Karpas-422 (cell line): ENCODE data around the gene SMIM10L2A. TPM values are rescaled to one million over a fixed set of nuclear protein-coding genes. Genes with fewer than 3 reads are reported as not detected.

Experiments
- DNase-seq: peaks from one replicate; pipeline ENCODE4 v3.0.0-alpha.2; 2015
- H2AFZ ChIP-seq: fragments of 200-600 bp; sonication (generic); 2 replicates; pipeline ENCODE4 v1.6.1; 2014; ENCODE audit warnings: antibody characterized with exemption, low read length, mixed read lengths
- H3K27ac ChIP-seq: fragments of 200-600 bp; sonication (generic); 2 replicates; pipeline ENCODE4 v1.5.1; 2014; ENCODE audit warnings: mild to moderate bottlenecking, low read length, moderate library complexity
- H3K27me3 ChIP-seq: fragments of 200-600 bp; sonication (generic); 2 replicates; pipeline ENCODE4 v1.6.1; 2014; ENCODE audit warnings: low read length, mixed read lengths
- H3K36me3 ChIP-seq: fragments of 200-600 bp; sonication (generic); 2 replicates; pipeline ENCODE4 v1.6.1; 2014; ENCODE audit warnings: low read length, mixed read lengths; ENCODE audit not compliant: insufficient read depth
- H3K4me1 ChIP-seq: fragments of 200-600 bp; sonication (generic); 2 replicates; pipeline ENCODE4 v1.6.1; 2014; ENCODE audit warnings: mild to moderate bottlenecking, low read length, mixed read lengths
- H3K4me2 ChIP-seq: fragments of 200-600 bp; sonication (generic); 2 replicates; pipeline ENCODE4 v1.6.1; 2014; ENCODE audit warnings: low read length, low read depth, mild to moderate bottlenecking; ENCODE audit not compliant: poor library complexity, severe bottlenecking
- H3K4me3 ChIP-seq: fragments of 200-600 bp; sonication (generic); 2 replicates; pipeline ENCODE4 v1.5.1; 2014; ENCODE audit warnings: mild to moderate bottlenecking, antibody characterized with exemption, low read length, mixed read lengths
- H3K79me2 ChIP-seq: fragments of 200-600 bp; sonication (generic); 2 replicates; pipeline ENCODE4 v1.6.1; 2014; ENCODE audit warnings: mild to moderate bottlenecking, low read length, mixed read lengths
- H3K9ac ChIP-seq: fragments of 200-600 bp; sonication (generic); 2 replicates; pipeline ENCODE4 v1.6.0; 2014; ENCODE audit warnings: low read length
- H3K9me2 ChIP-seq: fragments of 200-600 bp; sonication (generic), shearing (Covaris generic); replicated peaks from 2 replicates; pipeline ENCODE4 v1.6.0; 2014; ENCODE audit warnings: mild to moderate bottlenecking, low read length, moderate library complexity; ENCODE audit not compliant: insufficient read depth
- H3K9me3 ChIP-seq: fragments of 300-700, 200-600 bp; sonication (generic); 2 replicates; pipeline ENCODE4 v1.6.1; 2014; ENCODE audit warnings: low read length, mixed read lengths
- H4K20me1 ChIP-seq: fragments of 200-600 bp; sonication (generic); 2 replicates; pipeline ENCODE4 v1.6.1; 2014; ENCODE audit warnings: mild to moderate bottlenecking, antibody characterized with exemption, low read length, low read depth; ENCODE audit not compliant: insufficient read depth
- total RNA-seq: library from RNA; depleted of rRNA; stranded (reverse); fragments of >200 nt; shearing (Covaris generic); gene quantifications from 2 replicates; pipeline ENCODE4 v1.2.3, GENCODE V29; 2014; ENCODE audit warnings: low replicate concordance

SMIM10L2A gene
- total RNA-seq, 1 experiment from 2014 or later = 0.11 TPM

DNA sequence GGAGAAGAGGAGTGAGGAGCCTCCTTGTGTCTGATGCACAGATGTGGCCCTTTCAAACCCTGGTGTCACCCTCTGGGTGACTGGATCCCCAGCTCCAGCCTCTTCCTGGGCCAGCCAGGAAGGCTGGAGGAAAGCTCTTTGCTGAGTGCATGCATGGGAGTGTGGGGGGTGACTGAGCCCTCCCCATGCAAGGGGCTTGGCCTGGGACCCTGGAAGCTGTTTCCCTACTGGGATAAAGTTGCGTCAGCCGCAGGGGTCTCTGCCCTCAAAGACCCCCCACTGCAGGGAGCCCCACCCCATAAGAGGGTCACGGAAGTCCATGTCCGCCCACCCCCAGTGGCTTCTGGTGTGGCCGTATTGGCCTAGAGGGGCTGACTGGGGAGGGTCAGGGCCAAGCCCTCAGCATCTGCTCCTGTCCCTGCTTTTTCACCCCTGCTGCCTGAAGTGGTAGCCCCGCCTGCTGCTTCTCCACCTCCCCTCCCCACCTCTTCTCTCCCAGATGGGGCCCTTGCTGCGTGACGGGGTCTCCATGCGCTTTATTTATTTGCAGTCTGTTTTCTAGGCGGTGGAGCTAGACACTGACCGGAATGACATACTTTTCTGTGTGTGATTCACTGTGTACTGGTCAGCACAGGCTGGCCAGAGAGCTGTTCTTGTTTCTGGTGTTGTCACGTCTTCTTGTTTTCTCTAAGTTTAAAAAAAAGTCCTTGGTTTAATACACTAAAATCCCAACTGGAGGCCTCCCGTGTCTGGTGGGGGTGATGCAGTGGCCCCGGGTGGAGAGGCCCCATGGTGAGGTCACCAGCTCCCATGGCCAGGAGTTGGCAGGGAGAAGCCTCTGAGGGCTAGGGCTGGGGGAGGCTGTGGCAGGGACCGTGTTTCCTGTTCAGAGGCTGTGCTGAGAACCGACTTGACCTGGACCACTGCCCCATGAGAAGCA lies 3.6 kb downstream of the SMIM10L2A start:
- peaks cover 3% of the 10 kb centered on the region; the same call in 1 of the 2 replicates for H3K4me1 ChIP-seq
- H2AFZ ChIP-seq = no peak overlapping the region
- no peak overlapping the region for H3K4me3 ChIP-seq
- H3K9me3 ChIP-seq = no peaks in the 10 kb centered on the region
- H3K9me2 ChIP-seq = no peaks in the 10 kb centered on the region
- no peak overlapping the region for H3K9ac ChIP-seq
- H3K79me2 ChIP-seq = no peaks in the 10 kb centered on the region
- no peaks in the 10 kb centered on the region for H3K27me3 ChIP-seq
- no peaks in the 10 kb centered on the region for H4K20me1 ChIP-seq
- H3K27ac ChIP-seq = no peak overlapping the region
- no peaks in the 10 kb centered on the region for H3K36me3 ChIP-seq
- H3K4me2 ChIP-seq = no peak overlapping the region
- DNase-seq = no peak

DNA sequence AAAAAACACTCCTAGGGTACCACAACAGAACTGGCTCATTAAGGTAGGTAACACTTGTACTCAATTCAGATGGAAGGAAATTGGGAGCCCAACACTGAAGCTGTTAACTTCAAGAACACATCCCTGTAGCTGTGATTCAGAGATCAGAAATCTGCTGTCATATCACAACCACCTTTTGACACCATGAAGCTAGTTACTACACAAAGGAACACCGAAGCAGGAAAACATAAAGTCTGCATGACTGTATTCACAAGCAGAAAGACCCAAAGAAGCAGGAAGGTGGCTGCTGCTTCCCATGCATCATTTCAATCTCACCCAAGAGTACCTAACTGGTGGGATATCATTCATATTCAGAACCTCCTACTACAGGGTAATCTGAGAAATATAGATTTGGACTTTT lies 7.7 kb downstream of the SMIM10L2A start:
- no peaks in the 10 kb centered on the region for H3K36me3 ChIP-seq
- no peak overlapping the region for H2AFZ ChIP-seq
- no peak for DNase-seq
- H3K9me3 ChIP-seq = no peaks in the 10 kb centered on the region
- no peaks in the 10 kb centered on the region for H4K20me1 ChIP-seq
- no peaks in the 10 kb centered on the region for H3K4me1 ChIP-seq
- H3K9me2 ChIP-seq = no peaks in the 10 kb centered on the region
- no peak overlapping the region for H3K4me3 ChIP-seq
- no peak overlapping the region for H3K9ac ChIP-seq
- no peaks in the 10 kb centered on the region for H3K27me3 ChIP-seq
- H3K27ac ChIP-seq = no peak overlapping the region
- no peaks in the 10 kb centered on the region for H3K79me2 ChIP-seq
- no peak overlapping the region for H3K4me2 ChIP-seq

DNA sequence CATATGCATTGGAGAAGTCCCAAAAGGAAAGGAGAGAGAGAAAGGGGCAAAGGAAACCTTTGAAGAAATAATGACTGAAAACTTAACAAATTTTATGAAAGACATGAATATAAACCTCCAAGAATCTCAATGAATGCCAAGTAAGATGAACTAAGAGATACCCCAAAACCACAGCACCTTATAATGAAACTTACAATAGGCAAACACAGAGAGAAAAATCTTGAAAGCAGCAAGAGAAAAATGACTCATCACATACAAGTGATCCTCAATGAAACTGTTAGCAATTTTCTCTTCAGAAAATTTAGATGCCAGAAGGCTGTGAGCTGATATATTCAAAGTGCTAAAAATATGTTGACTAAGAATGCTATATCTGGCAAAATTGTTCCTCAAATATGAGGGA lies 10.1 kb downstream of the SMIM10L2A start:
- H3K9me2 ChIP-seq = no peaks in the 10 kb centered on the region
- H3K4me1 ChIP-seq = no peaks in the 10 kb centered on the region
- no peaks in the 10 kb centered on the region for H3K36me3 ChIP-seq
- H3K9me3 ChIP-seq = no peaks in the 10 kb centered on the region
- no peak overlapping the region for H3K9ac ChIP-seq
- no peaks in the 10 kb centered on the region for H3K27me3 ChIP-seq
- DNase-seq = no peak
- H3K27ac ChIP-seq = no peak overlapping the region
- no peaks in the 10 kb centered on the region for H4K20me1 ChIP-seq
- H3K79me2 ChIP-seq = no peaks in the 10 kb centered on the region
- H2AFZ ChIP-seq = no peak overlapping the region
- no peak overlapping the region for H3K4me3 ChIP-seq
- H3K4me2 ChIP-seq = no peak overlapping the region

DNA sequence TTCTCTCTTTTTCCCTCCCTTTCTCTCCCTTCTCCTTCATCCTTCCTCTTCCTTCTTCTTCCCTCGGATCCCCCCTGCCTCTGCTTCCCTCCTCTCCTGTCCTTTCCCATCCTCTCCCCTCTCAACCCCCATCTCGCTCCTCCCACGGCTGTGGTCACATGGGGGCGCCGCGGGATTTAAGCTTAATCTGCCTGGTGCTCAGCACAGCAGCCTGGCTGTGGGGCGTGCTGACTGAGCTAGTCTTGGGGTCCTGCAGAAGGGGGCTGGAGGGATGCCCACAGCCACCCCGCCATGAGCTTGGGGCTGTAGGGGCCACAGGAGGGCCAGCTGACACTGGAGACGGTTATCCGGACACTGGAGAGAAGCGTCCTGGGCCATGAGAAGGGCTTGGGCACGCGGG lies 10.7 kb downstream of the SMIM10L2A start:
- H3K36me3 ChIP-seq = no peaks in the 10 kb centered on the region
- H3K27ac ChIP-seq = no peak overlapping the region
- H3K4me3 ChIP-seq = no peak overlapping the region
- no peaks in the 10 kb centered on the region for H3K9me2 ChIP-seq
- no peak for DNase-seq
- no peak overlapping the region for H2AFZ ChIP-seq
- no peak overlapping the region for H3K4me2 ChIP-seq
- no peaks in the 10 kb centered on the region for H3K4me1 ChIP-seq
- H4K20me1 ChIP-seq = no peaks in the 10 kb centered on the region
- no peak overlapping the region for H3K9ac ChIP-seq
- no peaks in the 10 kb centered on the region for H3K27me3 ChIP-seq
- no peaks in the 10 kb centered on the region for H3K79me2 ChIP-seq
- no peaks in the 10 kb centered on the region for H3K9me3 ChIP-seq

DNA sequence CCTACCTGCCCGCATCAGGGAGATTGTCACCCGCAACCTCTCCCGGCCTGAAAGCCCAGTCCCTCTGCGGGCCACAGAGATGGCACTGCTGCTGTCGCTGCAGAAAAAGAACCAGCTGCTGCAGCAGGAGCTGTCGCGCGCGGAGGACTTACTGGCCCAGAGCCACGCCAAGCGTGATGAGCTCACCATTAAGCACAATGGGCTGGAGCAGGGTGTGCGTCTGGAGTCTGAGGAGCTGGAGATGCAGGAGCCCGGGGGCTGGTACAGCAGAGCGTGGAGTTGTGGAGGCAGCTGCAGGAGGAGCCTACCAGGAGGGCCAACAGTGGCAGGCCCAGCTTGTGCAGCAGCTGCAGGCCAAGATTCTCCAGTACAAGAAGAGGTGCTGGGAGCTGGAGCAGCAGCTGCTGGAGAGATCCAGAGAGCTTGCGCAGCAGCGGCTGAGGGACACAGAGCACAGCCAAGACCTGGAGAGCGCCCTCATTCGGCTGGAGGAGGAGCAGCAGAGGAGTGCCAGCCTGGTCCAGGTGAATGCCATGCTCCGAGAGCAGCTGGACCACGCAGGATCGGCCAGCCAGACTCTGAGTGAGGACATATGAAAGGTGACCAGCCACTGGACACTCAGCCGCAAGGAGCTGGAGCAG lies 11.3 kb downstream of the SMIM10L2A start:
- no peaks in the 10 kb centered on the region for H4K20me1 ChIP-seq
- no peak overlapping the region for H3K4me3 ChIP-seq
- no peaks in the 10 kb centered on the region for H3K36me3 ChIP-seq
- no peak overlapping the region for H3K27ac ChIP-seq
- no peak overlapping the region for H3K9ac ChIP-seq
- H3K79me2 ChIP-seq = no peaks in the 10 kb centered on the region
- no peaks in the 10 kb centered on the region for H3K9me3 ChIP-seq
- no peak overlapping the region for H2AFZ ChIP-seq
- no peaks in the 10 kb centered on the region for H3K9me2 ChIP-seq
- no peaks in the 10 kb centered on the region for H3K4me1 ChIP-seq
- DNase-seq = no peak
- H3K4me2 ChIP-seq = no peak overlapping the region
- H3K27me3 ChIP-seq = no peaks in the 10 kb centered on the region

DNA sequence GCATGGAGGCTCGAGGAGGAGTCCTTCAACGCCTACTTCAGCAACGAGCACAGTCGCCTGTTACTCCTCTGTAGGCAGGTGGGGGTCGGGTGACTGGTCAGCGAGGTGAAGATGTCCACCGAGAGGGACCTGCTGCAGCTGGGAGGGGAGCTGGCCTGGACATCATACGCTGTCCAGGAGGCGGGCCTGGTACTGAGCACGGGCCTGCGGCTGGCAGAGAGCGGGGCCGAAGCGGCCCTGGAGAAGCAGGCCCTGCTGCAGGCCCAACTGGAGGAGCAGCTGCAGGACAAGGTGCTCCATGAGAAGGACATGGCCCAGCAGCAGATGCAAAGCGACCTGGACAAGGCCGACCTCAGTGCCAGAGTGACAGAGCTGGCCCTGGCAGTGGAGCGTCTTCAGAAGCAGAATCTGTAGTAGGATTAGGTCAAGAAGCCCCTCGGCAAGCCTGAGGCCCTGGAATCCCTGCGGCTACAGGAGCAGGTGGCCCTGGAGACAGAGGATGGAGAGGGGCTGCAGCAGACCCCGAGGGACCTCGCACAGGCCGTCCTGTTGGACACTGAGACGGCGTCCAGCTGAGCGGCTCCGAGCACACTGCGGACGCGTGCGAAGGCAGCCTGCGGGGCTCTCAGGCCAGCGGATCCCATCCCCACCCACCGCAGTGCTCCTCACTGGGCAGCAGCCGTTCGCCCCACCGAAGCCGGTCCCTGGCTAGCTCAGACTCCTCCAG lies 11.9 kb downstream of the SMIM10L2A start:
- Histone ChIP-seq H3K4me3 (no peak overlapping the region), H3K9me2 (no peaks in the 10 kb centered on the region), H3K27me3 (no peaks in the 10 kb centered on the region), H3K4me1 (no peaks in the 10 kb centered on the region), H2AFZ (no peak overlapping the region), H3K9me3 (no peaks in the 10 kb centered on the region), H3K9ac (no peak overlapping the region), H3K4me2 (no peak overlapping the region), H3K36me3 (no peaks in the 10 kb centered on the region), H3K27ac (no peak overlapping the region), H3K79me2 (no peaks in the 10 kb centered on the region), H4K20me1 (no peaks in the 10 kb centered on the region)
- no peak for DNase-seq

DNA sequence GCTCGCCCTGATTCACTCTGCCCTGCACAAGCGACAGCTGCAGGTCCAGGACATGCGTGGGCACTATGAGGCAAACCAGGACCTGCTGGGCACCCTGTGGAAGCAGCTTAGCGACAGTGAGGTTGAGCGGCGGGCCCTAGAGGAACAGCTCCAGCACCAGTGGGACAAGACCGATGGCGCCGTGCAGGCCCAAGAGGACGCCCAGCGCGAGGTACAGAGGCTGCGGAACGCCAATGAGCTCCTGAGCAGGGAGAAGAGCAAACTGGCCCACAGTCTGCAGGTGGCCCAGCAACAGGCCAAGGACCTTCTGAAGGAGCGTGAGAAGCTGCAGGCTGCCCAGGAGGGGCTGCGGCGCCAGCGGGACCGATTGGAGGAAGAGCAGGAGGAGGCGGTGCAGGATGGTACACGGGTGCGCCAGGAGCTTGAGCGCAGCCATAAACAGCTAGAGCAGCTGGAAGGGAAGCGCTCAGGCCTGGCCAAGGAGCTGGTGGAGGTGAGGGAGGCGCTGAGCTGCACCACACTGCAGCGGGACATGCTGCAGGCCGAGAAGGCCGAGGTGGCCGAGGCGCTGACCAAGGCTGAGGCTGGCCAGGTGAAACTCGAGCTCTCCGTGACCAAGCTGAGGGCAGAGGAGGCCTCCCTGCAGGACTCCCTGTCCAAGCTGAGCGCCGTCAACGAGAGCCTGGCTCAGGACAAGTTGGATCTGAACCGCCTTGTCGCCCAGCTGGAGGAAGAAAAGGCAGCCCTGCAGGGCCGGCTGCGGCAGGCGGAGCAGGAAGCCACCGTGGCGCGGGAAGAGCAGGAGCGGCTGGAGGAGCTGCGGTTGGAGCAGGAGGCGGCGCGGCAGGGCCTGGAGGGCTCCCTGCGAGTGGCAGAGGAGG lies 12.8 kb downstream of the SMIM10L2A start:
- H3K4me1 ChIP-seq = no peaks in the 10 kb centered on the region
- H3K9me3 ChIP-seq = no peaks in the 10 kb centered on the region
- no peaks in the 10 kb centered on the region for H3K36me3 ChIP-seq
- H3K9me2 ChIP-seq = no peaks in the 10 kb centered on the region
- H2AFZ ChIP-seq = no peak overlapping the region
- H3K27me3 ChIP-seq = no peaks in the 10 kb centered on the region
- no peak overlapping the region for H3K4me2 ChIP-seq
- no peaks in the 10 kb centered on the region for H3K79me2 ChIP-seq
- no peak for DNase-seq
- H3K27ac ChIP-seq = no peak overlapping the region
- no peak overlapping the region for H3K4me3 ChIP-seq
- H4K20me1 ChIP-seq = no peaks in the 10 kb centered on the region
- H3K9ac ChIP-seq = no peak overlapping the region
